HG03378 (cell line): Measurements from ENCODE around the gene NPHP3.
"Not testable (repeated sequence)": the region's sequence is repeated elsewhere in the genome, so short reads cannot be mapped to it uniquely, and the experiment has no call there.

Source experiments
- ATAC-seq: cut with Tn5 transposase; IDR thresholded peaks from one replicate; pipeline ENCODE4 v1.9.1; 2021; ENCODE audit warnings: mild to moderate bottlenecking, moderate library complexity; ENCODE audit not compliant: unreplicated experiment

NPHP3 gene

GRCh38 chr3:132722165-132723023, at the start of gene NPHP3:
TSS of gene NPHP3 (minus strand) at chr3:132722409. CDS start at chr3:132722355, 54 bp downstream.
- ATAC-seq = peak; percentile 65

GRCh38 chr3:132758740-132759139, 36.5 kb upstream of the NPHP3 start:
- no peak for ATAC-seq

- no peak for ATAC-seq
Measured at GRCh38 chr3:132756108-132756650, 34.0 kb upstream of the NPHP3 start.

GRCh38 chr3:132753946-132754345, 31.7 kb upstream of the NPHP3 start:
- ATAC-seq = no peak

GRCh38 chr3:132749786-132750185, 27.6 kb upstream of the NPHP3 start:
- ATAC-seq = no peak

GRCh38 chr3:132746720-132747119, 24.5 kb upstream of the NPHP3 start:
- not testable (repeated sequence) for ATAC-seq

- ATAC-seq = no peak
Measured at GRCh38 chr3:132738314-132738713, 16.1 kb upstream of the NPHP3 start.

- no peak for ATAC-seq
Measured at GRCh38 chr3:132735589-132735988, 13.4 kb upstream of the NPHP3 start.

- no peak for ATAC-seq
Measured at GRCh38 chr3:132730891-132731580, 8.8 kb upstream of the NPHP3 start.

GRCh38 chr3:132726341-132726823, 4.2 kb upstream of the NPHP3 start:
- no peak for ATAC-seq

GRCh38 chr3:132723024-132723950, 1.1 kb upstream of the NPHP3 start:
- no peak for ATAC-seq

- no peak for ATAC-seq
Measured at GRCh38 chr3:132721479-132722164, 587 bp downstream of the NPHP3 start.

- ATAC-seq = no peak
Measured at GRCh38 chr3:132720228-132720627, 2.0 kb downstream of the NPHP3 start.

- ATAC-seq = no peak
Measured at GRCh38 chr3:132716372-132716771, 5.8 kb downstream of the NPHP3 start.

GRCh38 chr3:132713977-132714727, 8.1 kb downstream of the NPHP3 start:
- no peak for ATAC-seq

GRCh38 chr3:132710311-132710710, 11.9 kb downstream of the NPHP3 start:
- ATAC-seq = no peak

- no peak for ATAC-seq
Measured at GRCh38 chr3:132709761-132710160, 12.4 kb downstream of the NPHP3 start.

GRCh38 chr3:132703733-132704132, 18.5 kb downstream of the NPHP3 start:
- no peak for ATAC-seq

- ATAC-seq = no peak
Measured at GRCh38 chr3:132695422-132695821, 26.8 kb downstream of the NPHP3 start.
